KMS-11 (cell line): ENCODE data around the gene PEX6.
A peak's percentile ranks its signal among the peaks of the same experiment; 100 is the strongest.

Experiments
- H2AFZ ChIP-seq: fragments of 200-600 bp; sonication (generic); 2 replicates; pipeline ENCODE4 v1.6.1; 2016; ENCODE audit warnings: antibody characterized with exemption, mixed run types, low read depth
- H3K27ac ChIP-seq: fragments of 200-600 bp; sonication (generic); 2 replicates; pipeline ENCODE4 v1.6.1; 2016; ENCODE audit warnings: mild to moderate bottlenecking, mixed run types
- H3K27me3 ChIP-seq: fragments of 200-600 bp; sonication (generic); 2 replicates; pipeline ENCODE4 v1.6.1; 2017; ENCODE audit warnings: mild to moderate bottlenecking, low read depth, mixed run types, moderate library complexity; ENCODE audit not compliant: insufficient read depth
- H3K36me3 ChIP-seq: fragments of 200-600 bp; sonication (generic); 2 replicates; pipeline ENCODE4 v1.6.1; 2017; ENCODE audit warnings: mild to moderate bottlenecking, mixed run types; ENCODE audit not compliant: insufficient read depth
- H3K4me1 ChIP-seq: fragments of 200-600 bp; sonication (generic); 2 replicates; pipeline ENCODE4 v1.6.1; 2016; ENCODE audit warnings: mild to moderate bottlenecking, low read depth, mixed run types; ENCODE audit not compliant: poor library complexity, severe bottlenecking
- H3K4me2 ChIP-seq: fragments of 200-600 bp; sonication (generic); 2 replicates; pipeline ENCODE4 v1.7.0; 2016; ENCODE audit warnings: mild to moderate bottlenecking, mixed run types
- H3K4me3 ChIP-seq: fragments of 200-600 bp; sonication (generic); IDR thresholded peaks from 2 replicates; pipeline ENCODE4 v1.6.1; 2017; ENCODE audit warnings: low read depth, low read length, mixed read lengths; ENCODE audit not compliant: insufficient read depth
- H3K79me2 ChIP-seq: fragments of 200-600 bp; sonication (generic); 2 replicates; pipeline ENCODE4 v1.6.1; 2016; ENCODE audit warnings: low read depth, mixed run types; ENCODE audit not compliant: insufficient read depth
- H3K9ac ChIP-seq: fragments of 200-600 bp; sonication (generic); 2 replicates; pipeline ENCODE4 v1.6.1; 2016; ENCODE audit warnings: mild to moderate bottlenecking, mixed run types
- H4K20me1 ChIP-seq: fragments of 200-600 bp; sonication (generic); 2 replicates; pipeline ENCODE4 v1.6.1; 2016; ENCODE audit warnings: mild to moderate bottlenecking, mixed run types; ENCODE audit not compliant: insufficient read depth
- CTCF ChIP-seq: fragments of 200-600 bp; sonication (generic); conservative IDR thresholded peaks from 2 replicates; pipeline ENCODE4 v1.6.1; 2017; ENCODE audit warnings: low read depth, mild to moderate bottlenecking, antibody characterized with exemption, low read length, moderate library complexity, mixed read lengths

PEX6 gene

GRCh38 chr6:43016943-43017334 is 38.0 kb upstream of the PEX6 start:
- Histone ChIP-seq H3K79me2 (peaks cover 27% of the 10 kb centered on the region; the same call in 1 of the 2 replicates), H3K27ac (no peak overlapping the region), H2AFZ (no peak overlapping the region), H3K4me2 (0 out of 2 replicates have a peak overlapping the region, but pooled peaks have one; percentile 6), H3K4me1 (peaks cover 45% of the 10 kb centered on the region), H3K9ac (no peak overlapping the region), H3K27me3 (no peaks in the 10 kb centered on the region), H3K4me3 (no peak overlapping the region), H4K20me1 (no peaks in the 10 kb centered on the region), H3K36me3 (no peaks in the 10 kb centered on the region)
- TF ChIP-seq CTCF: no peak

GRCh38 chr6:43016176-43016942 is 37.4 kb upstream of the PEX6 start:
- Histone ChIP-seq H4K20me1 (no peaks in the 10 kb centered on the region), H2AFZ (no peak overlapping the region), H3K4me3 (no peak overlapping the region), H3K27ac (no peak overlapping the region), H3K4me2 (peak overlapping the region; percentile 6; the same call in 1 of the 2 replicates), H3K4me1 (peaks cover 45% of the 10 kb centered on the region), H3K36me3 (no peaks in the 10 kb centered on the region), H3K79me2 (peaks cover 25% of the 10 kb centered on the region; the same call in 1 of the 2 replicates), H3K9ac (no peak overlapping the region), H3K27me3 (no peaks in the 10 kb centered on the region)
- TF ChIP-seq CTCF: no peak

- Histone ChIP-seq H3K4me2 (peak overlapping the region; percentile 68), H3K9ac (peak overlapping the region; percentile 36; the same call in 1 of the 2 replicates), H2AFZ (no peak overlapping the region), H3K27ac (no peak overlapping the region; the same call in 1 of the 2 replicates), H4K20me1 (no peaks in the 10 kb centered on the region), H3K4me3 (no peak overlapping the region), H3K4me1 (peaks cover 29% of the 10 kb centered on the region), H3K27me3 (no peaks in the 10 kb centered on the region), H3K36me3 (no peaks in the 10 kb centered on the region), H3K79me2 (peaks cover 25% of the 10 kb centered on the region; the same call in 1 of the 2 replicates)
- TF ChIP-seq CTCF: no peak
Measured at GRCh38 chr6:43014434-43014909, 35.5 kb upstream of the PEX6 start.

GRCh38 chr6:43013843-43014433 is 35.0 kb upstream of the PEX6 start, which contains the start of the genes KLHDC3 and MEA1:
Gene KLHDC3, plus strand, starts transcription at chr6:43014249. Its CDS starts 2,944 bp downstream, at chr6:43017193.
Gene MEA1, minus strand, starts transcription at chr6:43013946. Its CDS starts 133 bp downstream, at chr6:43013813.
- Histone ChIP-seq H3K36me3 (no peaks in the 10 kb centered on the region), H3K27me3 (no peaks in the 10 kb centered on the region), H3K9ac (peak within 1 kb of the TSS; percentile 36; the same call in 1 of the 2 replicates), H4K20me1 (no peaks in the 10 kb centered on the region), H2AFZ (peak within 1 kb of the TSS; percentile 76), H3K4me2 (peak within 1 kb of the TSS; percentile 90), H3K4me3 (no peak within 1 kb of the TSS), H3K4me1 (peaks cover 24% of the 10 kb centered on the region), H3K79me2 (peaks cover 25% of the 10 kb centered on the region; the same call in 1 of the 2 replicates), H3K27ac (no peak within 1 kb of the TSS; the same call in 1 of the 2 replicates)
- TF ChIP-seq CTCF: no peak
